GM12873 (cell line): ENCODE results near the gene UBN1.

Experiments
- TF ChIP-seq, protein P1 (sequence below): IDR thresholded peaks from 2 replicates; pipeline ENCODE4 v1.5.1; 2012; ENCODE audit warnings: low read depth, mild to moderate bottlenecking, moderate library complexity, low read length, control low read depth; ENCODE audit not compliant: insufficient read depth; ENCODE audit errors: missing control alignments

The UBN1 gene

DNA sequence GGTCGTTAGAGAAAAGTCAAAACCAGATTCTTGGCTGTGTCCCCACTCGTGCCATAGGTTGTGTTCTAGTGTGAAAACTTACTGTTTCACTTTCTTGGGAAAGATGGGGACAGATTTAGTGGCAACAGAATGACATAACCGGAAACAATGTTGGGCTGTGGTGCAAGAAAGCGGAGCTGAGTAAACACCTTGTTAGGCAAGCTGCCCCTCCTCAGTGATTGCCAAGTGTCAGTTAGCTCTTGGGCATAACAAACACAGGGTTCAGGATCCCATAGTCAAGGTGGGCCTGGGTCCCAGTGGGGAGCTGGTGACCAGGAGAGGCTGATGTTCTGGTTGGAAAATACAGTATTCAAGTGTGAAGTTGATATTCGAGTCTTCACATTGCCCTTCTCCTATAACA is 15.4 kb downstream of the UBN1 start:
- TF ChIP-seq, protein P1, sequence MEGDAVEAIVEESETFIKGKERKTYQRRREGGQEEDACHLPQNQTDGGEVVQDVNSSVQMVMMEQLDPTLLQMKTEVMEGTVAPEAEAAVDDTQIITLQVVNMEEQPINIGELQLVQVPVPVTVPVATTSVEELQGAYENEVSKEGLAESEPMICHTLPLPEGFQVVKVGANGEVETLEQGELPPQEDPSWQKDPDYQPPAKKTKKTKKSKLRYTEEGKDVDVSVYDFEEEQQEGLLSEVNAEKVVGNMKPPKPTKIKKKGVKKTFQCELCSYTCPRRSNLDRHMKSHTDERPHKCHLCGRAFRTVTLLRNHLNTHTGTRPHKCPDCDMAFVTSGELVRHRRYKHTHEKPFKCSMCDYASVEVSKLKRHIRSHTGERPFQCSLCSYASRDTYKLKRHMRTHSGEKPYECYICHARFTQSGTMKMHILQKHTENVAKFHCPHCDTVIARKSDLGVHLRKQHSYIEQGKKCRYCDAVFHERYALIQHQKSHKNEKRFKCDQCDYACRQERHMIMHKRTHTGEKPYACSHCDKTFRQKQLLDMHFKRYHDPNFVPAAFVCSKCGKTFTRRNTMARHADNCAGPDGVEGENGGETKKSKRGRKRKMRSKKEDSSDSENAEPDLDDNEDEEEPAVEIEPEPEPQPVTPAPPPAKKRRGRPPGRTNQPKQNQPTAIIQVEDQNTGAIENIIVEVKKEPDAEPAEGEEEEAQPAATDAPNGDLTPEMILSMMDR: no peak

DNA sequence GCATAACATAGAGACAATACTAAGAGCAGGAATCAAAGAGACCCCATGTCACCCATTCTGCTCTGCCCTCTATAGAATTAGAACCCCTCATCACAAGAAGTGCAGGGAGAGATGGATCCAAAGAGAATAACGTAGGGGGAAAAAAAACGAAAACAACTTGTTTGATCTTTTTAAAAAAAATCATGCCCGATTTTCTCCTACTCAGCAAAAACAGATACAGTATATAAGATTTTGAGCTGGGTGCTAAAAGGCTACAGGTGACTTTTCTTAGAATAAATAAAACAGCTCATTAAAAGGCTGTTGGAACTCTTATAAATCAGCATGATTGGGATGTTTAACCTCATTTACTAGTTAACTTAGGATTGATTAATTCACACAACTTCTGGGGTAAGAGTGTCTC is 17.4 kb downstream of the UBN1 start:
- TF ChIP-seq, protein P1: no peak

DNA sequence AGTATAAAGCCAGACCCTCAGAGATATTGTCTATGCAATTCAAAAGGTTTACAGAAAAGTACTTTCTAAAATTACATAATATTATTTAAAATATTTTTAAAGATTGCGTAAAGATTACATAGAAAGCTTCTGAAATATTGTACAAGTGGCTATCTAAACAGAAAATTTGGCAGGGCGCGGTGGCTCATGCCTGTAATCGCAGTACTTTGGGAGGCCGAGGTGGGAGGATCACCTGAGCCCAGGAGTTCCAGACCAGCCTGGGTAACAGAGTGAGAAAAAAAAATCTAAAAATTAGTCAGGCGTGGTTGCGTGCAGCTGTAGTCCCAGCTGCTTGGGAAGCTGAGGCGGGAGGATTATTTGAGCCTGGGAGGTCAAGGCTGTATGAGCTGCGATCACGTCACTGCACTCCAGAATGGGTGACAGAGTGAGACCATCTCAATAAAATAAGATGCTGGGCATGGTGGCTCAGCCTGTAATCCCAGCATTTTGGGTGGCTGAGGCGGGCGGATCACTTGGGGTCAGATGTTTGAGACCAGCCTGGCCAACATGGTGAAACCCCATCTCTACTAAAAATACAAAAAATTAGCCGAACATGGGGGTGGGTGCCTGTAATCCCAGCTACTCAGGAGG is 18.1 kb downstream of the UBN1 start:
- TF ChIP-seq, protein P1: no peak

DNA sequence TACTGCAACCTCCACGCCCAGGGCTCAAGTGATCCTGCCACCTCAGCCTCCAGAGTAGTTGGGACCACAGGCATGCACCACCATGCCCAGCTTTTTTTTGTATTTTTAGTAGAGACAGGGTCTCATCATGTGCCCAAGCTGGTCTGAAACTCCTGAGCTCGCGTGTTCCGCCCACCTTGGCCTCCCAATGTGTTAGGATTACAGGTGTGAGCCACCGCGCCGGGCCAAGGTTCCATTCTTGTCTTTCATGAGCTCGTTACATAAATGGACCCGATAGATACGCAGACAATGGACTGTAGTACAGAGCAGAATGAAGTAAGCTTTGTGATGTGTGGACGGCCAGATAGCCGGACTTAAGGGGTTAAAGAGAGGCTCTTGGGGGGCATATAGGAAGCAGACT is 19.3 kb downstream of the UBN1 start:
- TF ChIP-seq, protein P1: no peak

DNA sequence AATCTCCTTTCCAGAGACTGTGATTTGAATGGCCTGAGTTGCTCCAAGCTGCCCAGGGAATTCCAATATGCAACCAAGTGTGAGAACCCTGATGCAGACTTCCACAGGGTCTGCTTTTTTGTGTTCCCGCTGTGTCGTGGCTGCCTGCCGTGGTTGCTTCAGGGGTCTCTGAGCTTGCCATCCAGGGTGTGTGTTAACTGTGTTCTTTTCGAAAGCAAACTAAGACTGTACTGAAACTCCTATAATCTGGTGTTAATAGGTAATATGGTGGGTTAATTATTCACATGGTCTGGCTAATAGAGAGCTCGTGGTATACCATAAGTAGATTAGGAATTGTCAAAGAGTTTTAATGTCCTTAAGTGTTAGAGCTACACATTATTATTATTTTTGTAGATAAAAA is 20.7 kb downstream of the UBN1 start:
- TF ChIP-seq, protein P1: no peak

DNA sequence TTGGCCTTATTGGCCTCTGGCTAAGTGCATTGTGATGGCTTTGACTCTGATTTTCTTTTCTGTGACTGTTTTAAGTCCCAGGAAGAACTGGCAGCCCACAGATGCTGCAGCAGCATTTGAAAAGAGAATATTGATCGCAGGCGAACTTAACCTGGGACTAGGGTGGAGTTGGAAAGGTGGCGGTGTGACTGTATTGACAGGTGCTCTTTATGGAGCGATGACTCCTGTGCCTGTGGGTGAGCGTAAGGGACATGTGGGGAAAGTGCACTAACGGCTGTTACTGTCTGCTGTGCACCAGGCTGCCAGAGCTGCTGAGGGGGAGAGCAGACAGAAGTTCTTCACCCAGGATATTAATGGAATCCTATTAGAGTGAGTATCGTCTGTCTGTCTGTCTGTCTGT is 21.3 kb downstream of the UBN1 start:
- TF ChIP-seq, protein P1: no peak

DNA sequence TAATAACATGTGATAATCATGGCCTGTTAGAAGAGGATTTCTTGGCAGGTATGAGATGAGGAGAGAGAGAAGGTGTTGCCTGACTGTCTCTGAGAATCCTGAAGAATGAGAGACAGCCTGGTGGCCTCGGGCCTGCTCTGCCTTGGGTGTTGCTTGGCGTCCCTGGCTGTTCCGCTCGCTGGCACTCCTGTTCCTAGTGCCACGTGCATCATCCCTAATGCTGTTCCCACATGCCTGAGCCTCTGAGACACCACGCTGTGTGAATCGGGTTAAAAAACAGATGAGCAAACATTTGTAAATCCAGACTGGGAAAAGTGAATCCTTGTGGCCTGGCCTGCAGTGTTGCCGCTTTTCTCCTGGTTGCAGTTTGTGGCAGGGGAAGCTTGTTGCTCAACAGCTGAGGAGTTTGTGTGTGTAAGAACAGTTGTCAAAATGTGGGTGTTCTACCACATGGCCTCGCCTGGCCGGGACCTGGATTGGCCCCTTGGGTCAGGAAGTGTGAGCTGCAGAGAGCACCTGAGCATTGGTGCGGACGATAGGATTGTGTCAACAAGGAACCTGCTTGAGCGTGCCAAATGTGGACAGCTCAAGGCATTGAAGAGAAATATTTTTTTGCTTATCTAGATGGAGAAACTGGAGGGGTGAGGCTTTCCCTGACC is 22.0 kb downstream of the UBN1 start:
- TF ChIP-seq, protein P1: no peak
